Gastroesophageal sphincter (tissue), 3 donors: ENCODE results near the gene PTDSS2.

Experiments used
- CTCF ChIP-seq, 4 experiments: fragments of 200-600 bp in 2 of 4; fragments of 450-650 bp in 2 of 4; sonication (generic) in 1 of 4; IDR thresholded peaks; one replicate each; pipeline ENCODE4 v1.5.1; 2017 to 2019; ENCODE audit warnings: antibody characterized with exemption in 4 of 4, mild to moderate bottlenecking in 2 of 4, moderate library complexity in 2 of 4
- EP300 ChIP-seq: sonication (generic); formaldehyde crosslinking; IDR thresholded peaks from one replicate; pipeline ENCODE4 v1.6.1; 2017; ENCODE audit warnings: antibody characterized with exemption, mild to moderate bottlenecking
- POLR2A ChIP-seq, 2 donors: fragments of 450-650 bp; IDR thresholded peaks; one replicate each; pipeline ENCODE4 v1.6.1; 2017; ENCODE audit warnings: antibody characterized with exemption in 2 of 2, mild to moderate bottlenecking in 2 of 2, moderate library complexity in 1 of 2
- POLR2AphosphoS5 ChIP-seq: sonication (generic); formaldehyde crosslinking; IDR thresholded peaks from one replicate; pipeline ENCODE4 v1.6.1; 2017; ENCODE audit warnings: antibody characterized with exemption

- TF ChIP-seq POLR2A (IDR thresholded peaks at IDR 0.05) (no peak), CTCF (IDR thresholded peaks at IDR 0.05) (no peak), EP300 (no peak), POLR2AphosphoS5 (no peak)
These were observed 64.5 kb downstream of the PTDSS2 start for GRCh38 chr11:514606-515005.
